Measurements from ENCODE around the gene CTBP2. TPM values are rescaled to one million over a fixed set of nuclear protein-coding genes. Genes with fewer than 3 reads are reported as not detected.
A peak's percentile ranks its signal among the peaks of the same experiment; 100 is the strongest.
"Not testable (repeated sequence)": the region's sequence is repeated elsewhere in the genome, so short reads cannot be mapped to it uniquely, and the experiment has no call there.

CTBP2 gene
- total RNA-seq, 1 experiment from 2014 or later: 58.2 TPM

DNA sequence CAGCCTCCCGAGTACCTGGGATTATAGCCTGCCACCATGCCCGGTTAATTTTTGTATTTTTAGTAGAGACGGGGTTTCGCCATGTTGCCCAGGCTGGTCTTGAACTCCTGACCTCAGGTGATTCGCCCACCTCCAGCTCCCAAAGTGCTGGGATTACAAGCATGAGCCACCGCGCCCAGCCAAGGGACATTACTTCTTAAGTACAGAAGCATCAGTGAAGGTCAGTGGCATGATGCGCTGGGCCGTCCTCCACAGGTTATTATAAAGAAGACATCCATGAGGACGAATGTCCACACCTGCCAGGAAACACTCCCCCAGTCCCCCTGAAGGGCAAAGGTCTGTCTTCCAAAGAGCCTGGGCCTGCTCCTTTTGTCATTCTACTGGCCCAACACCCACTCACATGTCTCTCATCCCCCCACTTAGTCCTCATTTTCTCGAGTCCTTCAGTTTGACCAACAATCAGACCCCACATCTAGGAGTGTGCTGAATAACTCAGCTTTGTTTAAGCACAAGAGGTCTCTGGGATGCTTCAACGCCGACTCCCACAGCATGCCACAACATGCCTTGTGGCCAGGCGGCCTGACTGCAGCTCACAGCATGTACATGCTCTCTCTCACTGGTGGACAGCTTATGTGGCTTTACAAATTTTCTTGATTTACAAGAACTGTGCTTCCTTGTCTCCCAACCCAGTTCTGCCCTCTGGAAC, 73.0 kb downstream of the CTBP2 start:
- DNase-seq (ENCODE audit: low spot score): no peak

DNA sequence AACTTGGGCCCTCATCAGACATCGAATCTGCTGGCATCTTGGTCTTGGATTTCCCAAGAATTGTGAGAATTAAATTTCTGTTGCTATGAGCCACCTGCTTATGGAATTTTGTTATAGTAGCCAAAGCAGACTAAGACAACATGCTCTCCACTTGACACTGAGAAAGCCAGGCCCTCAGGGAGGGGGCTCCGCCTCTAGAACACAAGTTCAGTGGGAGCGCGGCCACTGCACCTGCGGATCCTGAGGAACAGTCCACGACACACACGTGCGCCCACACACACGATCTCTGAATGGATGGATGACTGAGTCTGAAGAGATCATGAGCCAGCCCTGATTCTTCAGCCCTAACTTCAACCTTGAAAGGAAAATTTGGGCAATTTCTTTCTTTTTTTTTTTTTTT, 73.7 kb downstream of the CTBP2 start:
- DNase-seq (ENCODE audit: low spot score): no peak

DNA sequence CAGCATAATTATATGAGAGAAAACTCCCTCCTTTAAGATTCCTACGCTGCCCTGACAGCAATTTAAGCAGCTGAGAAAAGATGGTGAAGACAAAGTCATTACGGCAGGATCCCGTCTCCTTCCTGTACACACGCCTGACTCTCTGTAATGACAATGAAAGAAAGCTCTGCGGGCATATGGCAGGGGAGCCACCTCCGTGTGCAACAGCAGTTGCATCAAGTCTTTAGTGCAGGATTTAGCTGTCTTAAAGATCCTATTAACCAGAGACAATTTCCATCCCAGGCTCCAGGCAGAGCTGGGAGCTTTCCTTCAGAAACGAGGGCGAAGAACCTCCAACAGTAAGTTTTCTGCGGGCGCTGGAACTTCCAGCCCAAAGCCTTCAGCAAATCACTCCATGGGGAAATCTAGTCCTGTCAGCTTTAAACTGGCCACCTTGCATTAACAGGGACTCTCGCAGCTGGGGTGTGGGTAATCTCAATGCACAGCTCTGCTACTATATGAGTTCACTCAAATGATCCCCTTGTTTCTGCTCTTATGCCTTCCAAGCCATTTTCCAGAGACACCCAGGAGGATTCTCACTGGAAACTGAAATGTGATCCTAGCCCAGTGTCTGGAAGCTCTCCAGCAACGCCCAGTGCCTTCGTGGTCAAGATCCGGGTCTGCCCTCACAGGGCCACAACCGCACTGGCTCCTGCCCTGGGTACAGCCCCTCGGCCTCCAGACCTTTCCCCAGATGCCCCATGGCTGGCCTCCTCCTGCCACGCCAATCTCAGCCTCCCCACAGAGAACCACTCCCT, 74.9 kb downstream of the CTBP2 start:
- DNase-seq (ENCODE audit: low spot score): peak; percentile 27

DNA sequence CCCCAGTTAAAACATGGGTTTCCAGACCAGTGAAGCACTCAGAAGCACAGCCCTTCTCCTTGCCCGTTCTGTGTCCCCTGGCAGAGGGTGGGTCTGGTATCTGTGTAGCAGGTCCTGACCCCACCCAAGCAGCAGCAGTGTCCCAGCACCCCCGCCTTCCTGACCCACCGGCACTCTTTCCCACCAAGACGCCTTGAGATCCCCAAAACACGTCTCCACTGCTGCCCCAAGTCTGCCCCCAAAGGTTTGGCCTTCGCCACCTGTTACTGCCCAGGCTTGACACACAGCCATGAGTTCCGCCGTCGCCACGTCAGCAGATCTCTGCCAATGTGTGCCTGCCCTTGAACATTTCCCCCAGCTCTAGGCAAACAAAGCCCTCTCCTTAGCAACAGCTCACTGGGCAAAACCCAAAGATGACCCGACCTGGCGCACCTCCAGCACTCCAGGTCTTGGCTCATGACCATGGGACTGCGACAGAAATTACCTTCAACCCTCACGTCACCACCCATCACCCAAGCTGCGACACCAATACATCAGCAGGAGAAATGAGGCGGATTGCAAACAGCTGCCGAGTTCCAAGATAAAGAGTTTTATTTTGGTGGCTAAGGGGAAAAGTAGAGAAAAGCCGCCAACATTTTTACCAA, 75.6 kb downstream of the CTBP2 start:
- peak; percentile 41 for DNase-seq (ENCODE audit: low spot score)

DNA sequence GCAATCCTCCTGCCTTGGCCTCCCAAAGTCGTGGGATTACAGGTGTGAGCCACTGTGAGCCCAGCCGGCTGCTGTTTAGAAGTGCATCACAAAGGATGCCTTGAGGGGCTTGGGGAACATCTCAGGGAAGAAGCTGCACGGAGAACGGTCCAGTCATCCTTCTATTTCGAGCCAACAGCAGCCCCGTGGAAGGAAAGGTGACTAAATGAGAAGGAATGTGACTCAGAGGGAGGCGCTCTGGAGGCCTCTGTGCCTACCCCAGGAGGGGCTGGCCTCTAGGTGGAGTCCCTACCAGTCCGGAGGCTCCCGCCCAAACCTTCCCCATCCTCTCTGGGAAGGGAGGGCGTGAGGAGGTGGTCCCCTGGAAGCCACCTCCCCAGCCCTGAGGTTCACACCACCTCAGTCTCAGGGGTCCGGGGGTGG, 76.2 kb downstream of the CTBP2 start:
- peak; percentile 81 for DNase-seq (ENCODE audit: low spot score)

DNA sequence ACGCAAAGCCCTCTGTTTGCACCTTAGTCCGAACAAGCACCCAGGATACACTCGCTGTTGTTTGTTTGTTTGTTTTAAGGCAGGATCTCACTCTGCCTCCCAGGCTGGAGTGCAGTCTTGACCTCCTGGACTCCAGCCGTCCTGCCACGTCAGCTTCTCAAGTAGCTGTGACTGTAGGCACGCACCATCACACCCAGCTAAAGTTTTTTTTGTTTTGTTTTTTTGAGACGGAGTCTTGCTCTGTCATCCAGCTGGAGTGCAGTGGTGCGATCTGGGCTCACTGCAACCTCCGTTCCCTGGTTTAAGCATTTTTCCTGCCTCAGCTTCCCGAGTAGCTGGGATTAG, 76.8 kb downstream of the CTBP2 start:
- DNase-seq (ENCODE audit: low spot score): peak; percentile 21

DNA sequence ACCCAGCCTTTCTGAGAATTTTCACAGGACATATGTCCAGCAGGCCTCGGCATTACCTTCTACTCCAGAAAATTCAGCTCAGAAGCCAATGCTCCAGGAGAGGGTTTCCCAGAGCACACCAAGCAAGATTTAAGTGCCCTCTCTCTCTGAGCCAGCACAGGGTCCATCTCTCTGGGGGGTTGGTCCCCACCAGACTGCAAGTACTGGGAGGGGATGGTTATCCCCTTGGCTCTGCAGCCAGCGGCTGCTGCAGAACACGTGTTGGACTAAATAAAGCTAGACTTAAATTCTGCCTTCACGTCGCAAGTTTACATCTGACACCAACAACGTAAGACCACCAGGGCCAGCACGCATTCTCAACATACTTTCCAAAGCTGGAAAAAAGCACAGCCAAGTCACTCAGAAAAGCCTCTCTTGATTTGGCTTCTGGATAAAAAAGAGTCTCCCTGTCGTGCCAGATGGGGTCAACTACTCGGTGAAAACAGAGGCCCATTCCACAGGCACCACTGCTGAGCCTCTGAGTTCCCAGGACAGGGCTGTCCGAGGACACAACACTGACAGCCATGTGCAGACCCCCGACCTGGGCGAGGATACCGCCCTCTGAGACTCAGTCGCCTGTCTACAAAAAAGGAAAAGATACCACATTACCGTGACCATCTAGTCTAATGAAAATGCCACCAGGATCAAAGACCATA, 77.3 kb downstream of the CTBP2 start:
- no peak for DNase-seq (ENCODE audit: low spot score)

DNA sequence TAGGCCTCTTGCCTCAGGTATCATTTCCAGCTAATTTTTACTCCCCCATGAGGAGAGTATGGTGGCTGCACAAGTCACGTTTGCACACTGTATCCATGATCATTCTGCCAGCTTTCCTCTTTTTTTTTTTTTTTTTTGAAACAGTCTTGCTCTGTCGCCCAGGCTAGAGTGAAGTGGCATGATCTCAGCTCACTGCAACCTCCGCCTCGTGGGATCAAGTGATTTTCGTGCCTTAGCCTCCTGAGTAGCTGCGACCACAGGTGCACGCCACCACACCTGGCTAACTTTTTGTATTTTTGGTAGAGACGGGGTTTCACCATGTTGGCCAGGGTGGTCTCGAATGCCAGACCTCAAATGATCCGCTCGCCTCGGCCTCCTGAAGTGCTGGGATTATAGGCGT, 77.9 kb downstream of the CTBP2 start:
- not testable (repeated sequence) for DNase-seq (ENCODE audit: low spot score)

DNA sequence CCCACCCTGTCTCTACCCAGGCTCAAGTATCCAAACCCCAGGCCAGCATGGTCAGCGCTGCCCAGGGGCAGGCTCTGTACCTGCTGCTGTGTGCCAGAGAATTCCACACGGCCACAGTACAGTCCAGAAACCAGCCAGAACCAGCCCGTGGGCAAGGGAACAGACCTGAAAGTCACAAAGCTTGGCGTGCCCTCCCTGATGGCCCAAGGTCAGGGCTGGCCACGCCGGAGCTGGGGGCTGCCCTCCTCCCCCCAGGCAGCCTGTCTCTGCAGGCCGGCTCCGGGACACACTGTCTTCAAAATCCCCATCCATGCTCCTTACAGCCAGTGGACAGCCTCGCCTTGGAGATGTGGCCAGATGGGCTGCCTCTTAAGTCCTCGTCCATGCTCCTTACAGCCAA, 78.4 kb downstream of the CTBP2 start:
- no peak for DNase-seq (ENCODE audit: low spot score)

DNA sequence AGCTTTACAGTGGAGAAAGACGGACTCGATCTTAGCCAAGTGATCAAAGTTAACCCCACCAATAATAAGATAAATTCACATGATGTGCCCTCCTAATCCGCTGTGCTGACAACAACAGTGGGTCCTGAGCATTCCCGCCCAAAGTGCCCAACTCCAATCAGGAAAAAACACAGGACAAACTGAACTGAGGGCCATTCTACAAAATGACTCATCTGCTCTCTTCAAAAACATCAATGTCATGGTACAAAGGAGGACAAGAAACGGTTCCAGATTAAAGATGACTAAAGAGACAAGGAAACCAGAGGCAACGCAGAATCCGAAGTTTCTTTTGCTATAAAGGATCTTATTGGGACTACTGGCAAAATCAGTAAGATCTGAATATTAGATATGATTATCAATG, 79.4 kb downstream of the CTBP2 start:
- no peak for DNase-seq (ENCODE audit: low spot score)

DNA sequence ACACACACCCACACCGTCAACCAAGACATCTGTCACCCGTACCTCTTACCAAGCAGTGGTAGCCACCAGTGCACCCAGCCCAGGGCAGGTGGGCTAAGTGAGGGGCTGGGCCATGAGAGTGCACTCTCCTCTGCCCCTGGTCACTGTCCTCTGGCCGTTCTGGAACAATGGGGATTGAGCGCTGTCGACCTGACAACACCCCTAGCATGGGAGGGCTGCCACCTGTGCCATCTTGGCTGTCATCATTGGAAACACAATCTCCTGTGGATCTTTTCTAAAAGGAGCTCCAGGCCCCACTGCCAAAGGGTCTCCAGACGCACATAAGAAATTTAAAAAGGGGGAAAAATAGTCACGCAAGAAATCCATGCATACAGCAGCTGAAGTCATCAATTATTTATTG, 80.1 kb downstream of the CTBP2 start:
- no peak for DNase-seq (ENCODE audit: low spot score)

DNA sequence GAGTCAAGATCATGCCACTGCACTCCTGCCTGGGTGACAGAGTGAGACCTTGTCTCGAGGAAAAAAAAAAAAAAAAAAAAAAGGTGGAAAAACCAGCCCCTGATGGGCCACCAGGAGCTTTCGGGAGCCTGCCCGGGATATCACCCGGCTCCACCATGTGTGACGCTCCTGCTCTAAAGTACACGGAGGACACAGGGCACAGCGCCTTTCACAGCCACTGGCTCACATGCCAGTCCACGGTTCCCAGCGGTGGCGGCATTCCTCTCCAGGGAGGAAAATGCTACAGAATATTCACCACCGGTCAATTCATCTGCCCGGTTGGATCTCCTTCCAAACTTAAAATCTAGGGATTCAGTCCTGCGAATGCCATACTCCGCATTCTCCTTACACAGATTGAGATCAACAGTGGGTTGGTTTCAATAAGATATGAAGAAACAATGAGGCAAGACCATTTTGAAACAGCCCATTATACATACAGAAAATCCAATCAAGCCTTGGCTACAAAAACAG, 81.2 kb downstream of the CTBP2 start:
- no peak for DNase-seq (ENCODE audit: low spot score)

DNA sequence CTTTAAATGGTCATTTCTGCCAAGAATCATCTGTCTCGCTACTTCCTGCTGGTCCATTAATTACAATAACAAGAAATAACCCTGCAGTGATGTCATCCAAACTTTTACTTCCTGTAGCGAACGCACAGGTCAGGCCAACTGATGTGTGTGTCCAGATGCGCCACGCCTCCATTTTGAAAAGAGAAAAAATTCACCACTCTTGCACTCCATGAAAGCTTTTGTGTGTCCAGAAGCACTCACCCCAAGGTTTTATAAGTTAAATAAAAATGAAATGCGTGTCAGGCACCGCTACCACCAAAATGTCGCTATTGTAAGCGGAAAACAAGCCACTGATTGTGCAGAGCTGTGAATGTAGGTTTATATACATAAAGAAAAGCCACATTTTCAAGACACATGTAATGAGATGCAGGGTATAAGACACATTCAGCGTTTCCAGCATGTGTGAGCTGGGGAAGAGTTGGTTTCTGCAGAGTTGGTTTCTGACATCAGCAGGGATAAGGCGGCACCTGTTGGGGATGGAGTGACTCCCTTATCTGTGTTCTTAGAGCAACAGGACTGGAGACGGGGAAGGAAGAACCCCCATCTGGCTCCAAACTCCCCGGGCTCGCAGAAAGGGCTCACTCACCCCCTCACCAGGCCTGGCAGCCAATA, 83.3 kb downstream of the CTBP2 start:
- DNase-seq (ENCODE audit: low spot score): no peak

DNA sequence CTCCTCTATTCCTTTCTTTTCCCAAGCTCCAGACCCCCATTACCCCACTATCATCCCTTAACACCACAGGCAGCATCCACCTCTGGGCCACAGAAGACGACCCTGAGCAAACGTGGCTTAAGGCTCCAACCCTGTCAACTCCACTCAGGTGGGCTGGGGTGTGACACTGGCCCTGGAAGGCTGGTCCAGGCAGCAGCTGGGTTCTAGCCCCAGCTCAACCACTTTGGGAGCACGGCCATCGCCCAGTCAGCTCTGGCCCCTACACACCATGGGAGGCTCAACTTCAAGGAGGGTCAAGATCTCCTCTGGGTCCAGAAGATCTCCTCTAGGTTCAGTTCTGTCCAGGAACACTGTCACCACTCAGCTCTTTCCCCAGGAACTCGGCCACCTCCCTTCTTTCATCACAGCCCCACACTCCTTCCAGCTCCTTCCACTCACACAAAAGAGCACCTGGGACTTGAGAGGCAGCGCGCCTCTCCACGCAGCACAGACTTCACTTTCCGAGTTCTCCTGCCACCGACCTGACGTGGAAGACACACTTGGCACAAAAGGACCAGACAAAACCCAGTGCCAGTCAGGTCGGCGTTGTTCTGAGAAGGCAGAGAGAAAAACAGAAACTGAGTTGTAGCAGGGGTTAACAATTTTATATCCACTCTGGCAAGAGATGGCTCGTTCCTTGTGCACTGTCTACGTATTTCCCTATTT, 84.1 kb downstream of the CTBP2 start:
- DNase-seq (ENCODE audit: low spot score): no peak

DNA sequence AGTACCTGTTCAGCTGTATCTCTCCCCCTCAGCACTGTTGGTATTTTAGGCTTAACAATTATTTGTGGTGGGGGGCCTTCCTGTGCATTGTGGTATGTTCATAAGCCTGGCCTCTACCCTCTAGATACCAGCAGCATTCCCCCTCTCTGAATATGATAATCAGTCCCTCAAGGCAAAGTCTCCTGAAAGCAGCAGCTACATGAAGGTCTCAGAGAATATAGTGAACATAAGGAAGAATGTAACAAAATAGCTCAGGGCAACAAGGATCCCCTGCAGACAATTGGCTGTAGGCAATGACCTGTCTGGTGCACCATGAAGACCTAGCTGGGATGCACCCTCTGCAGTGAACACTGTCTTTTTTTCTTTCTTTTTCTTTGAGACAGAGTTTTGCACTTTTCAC, 86.4 kb downstream of the CTBP2 start:
- DNase-seq (ENCODE audit: low spot score): no peak

DNA sequence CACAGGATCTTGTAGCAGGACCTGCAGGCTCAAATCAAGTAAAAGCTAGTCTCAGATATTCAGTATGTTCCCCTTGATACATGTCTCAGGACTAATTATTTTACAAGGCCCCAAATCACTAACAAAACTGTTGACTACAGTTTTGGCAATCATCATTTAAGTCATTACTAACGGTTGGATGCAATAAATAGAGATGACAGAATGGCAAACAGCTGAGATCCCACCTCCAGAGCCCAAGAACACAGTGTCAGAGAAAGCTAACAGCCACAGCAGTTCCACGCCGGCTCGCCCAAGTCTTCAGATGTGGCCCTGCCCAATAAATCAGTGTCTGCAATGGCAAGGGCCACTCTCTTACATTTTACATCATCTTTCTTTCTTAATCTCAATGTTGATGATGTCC, 87.6 kb downstream of the CTBP2 start:
- DNase-seq (ENCODE audit: low spot score): no peak

DNA sequence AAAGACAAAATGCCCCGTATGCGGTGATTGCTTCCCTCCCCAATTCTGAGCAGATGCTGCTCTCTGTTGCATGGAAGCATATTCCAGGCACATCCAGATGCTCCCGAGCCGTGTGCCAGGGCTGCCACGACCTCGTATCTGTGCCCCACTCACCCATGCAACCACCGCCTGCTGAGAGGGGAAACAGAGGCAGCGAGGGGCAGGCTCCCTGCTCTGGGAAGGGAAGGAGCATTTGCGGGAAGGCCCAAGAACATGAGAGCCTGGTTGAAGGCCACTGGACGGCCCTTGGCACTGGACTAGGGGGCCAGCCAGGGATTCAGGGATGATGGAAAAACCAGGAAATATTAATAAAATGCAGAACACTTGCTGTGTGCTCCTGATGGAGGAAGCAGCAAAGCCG, 89.4 kb downstream of the CTBP2 start:
- DNase-seq (ENCODE audit: low spot score): no peak

DNA sequence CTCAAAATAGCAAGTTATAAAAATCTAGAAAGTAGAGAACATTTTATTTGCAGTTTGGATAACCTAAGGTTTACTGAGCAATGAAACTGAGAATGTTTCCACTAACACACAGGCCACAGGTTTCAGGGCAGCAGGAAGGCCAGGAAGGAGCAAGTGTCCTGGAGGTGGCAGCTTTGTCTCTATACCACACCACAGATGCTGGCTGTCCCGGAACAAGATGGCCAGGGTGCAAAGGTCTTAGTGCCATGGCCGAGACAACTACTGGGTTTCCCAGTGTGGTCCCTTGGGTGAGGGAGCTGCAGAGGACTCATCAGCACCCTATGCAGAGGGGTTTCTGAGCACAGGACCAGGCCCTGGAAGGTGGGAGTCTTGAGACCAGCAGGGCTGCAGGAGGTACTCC, 92.0 kb downstream of the CTBP2 start:
- DNase-seq (ENCODE audit: low spot score): no peak

DNA sequence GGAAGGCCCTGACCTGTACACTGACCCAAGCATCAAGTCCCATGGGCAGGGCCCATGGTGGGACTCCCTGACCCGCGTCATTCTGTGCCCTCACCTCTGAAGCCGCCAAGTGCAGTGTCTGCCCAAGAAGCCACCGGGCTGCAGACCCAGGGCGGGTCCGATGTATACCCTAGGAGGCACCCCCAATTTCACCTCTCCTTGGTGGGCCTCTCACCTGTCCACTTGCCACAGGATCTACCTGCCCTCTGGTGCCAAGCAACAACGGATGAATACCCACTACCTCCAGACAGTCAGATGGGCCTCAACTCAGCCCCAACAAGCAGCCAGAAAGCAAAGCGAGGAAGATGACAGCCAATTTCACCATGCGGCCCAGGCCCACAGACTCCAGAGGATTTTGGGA, 92.6 kb downstream of the CTBP2 start:
- no peak for DNase-seq (ENCODE audit: low spot score)

DNA sequence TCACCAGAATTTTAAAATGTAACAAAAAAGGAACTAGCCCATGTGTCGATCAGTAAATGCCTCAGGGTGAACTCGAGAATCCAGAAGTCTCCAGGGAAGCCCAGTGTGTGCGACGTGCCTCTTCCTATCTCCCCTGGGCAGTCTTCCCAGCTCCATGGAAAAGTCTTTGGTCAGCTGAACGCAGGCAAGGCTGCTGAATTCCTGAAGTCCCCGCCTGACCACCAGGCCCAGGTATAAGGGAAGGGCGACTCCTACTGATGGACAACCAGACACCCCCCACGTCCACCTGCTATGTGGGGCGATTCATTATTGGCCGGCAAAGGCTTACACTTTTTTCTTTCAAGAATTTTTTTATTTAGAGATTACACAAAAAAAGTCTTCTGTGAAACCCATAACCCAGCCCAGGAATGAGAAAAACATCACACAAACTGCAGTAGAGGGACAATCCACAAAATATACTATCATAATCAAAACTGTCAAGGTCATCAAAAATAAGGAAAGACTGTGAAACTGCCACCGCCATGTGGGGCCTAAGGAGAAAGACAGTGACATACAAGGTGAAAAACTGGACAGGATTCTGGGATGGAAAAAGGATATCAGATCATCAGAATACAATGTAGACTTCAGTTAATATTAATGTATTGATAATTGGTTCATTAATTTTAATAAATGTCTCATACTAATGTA, 93.5 kb downstream of the CTBP2 start:
- no peak for DNase-seq (ENCODE audit: low spot score)

Data from H4 (cell line).